Right lobe of liver (tissue), 4 donors: ENCODE results near the gene SRP19.

Experiments used
- CTCF ChIP-seq, 4 donors: fragments of 200-600 bp in 3 of 4; fragments of 450-650 bp in 1 of 4; IDR thresholded peaks; one replicate each; pipeline versions ENCODE4 v1.5.1 to v1.8.0; 2016 to 2022; ENCODE audit warnings: antibody characterized with exemption in 4 of 4, mild to moderate bottlenecking in 2 of 4
- POLR2A ChIP-seq: fragments of 450-650 bp; IDR thresholded peaks from one replicate; pipeline ENCODE4 v1.6.1; 2017; ENCODE audit warnings: antibody characterized with exemption, mild to moderate bottlenecking
- donor health status: DM: no; HTN: no; CAD: no.
- donor health status: DM: no; HTN: no; CAD: no.
- donor health status: DM: no; HTN: yes; CAD: no.

- TF ChIP-seq POLR2A, result no peak
- TF ChIP-seq CTCF (IDR thresholded peaks at IDR 0.05), result no peak
Observed at GRCh38 chr5:112866739-112867138, 5.7 kb downstream of the SRP19 start.
